Activated CD4-positive, alpha-beta memory T cell treated with anti-CD3 and anti-CD28 coated beads, Interleukin-2, amount 10 ng/mL, durations not matched to agents 7 days and 5 days (primary cell): ENCODE data around the gene ZNF324. TPM values are rescaled to one million over a fixed set of nuclear protein-coding genes. Genes with fewer than 3 reads are reported as not detected.
"Not testable (repeated sequence)": the region's sequence is repeated elsewhere in the genome, so short reads cannot be mapped to it uniquely, and the experiment has no call there.

Experiments
- CTCF ChIA-PET: fragments of 350-600 bp; sonication (Branson Sonifier 250); formaldehyde crosslinking; loops from one replicate; lab custom pipeline; 2021; ENCODE audit warnings: antibody characterized with exemption, inconsistent platforms; lab: Charles Lee
- POLR2A ChIA-PET: fragments of 350-600 bp; sonication (Branson Sonifier 250); formaldehyde crosslinking; loops from one replicate; lab custom pipeline; 2021; ENCODE audit warnings: antibody characterized with exemption; lab: Charles Lee
- DNase-seq: peaks from one replicate; pipeline ENCODE4 v3.0.0-alpha.2; 2020
- H3K27ac Mint-ChIP-seq: one replicate; pipeline ENCODE4 v1.8.0; 2021; ENCODE audit warnings: mild to moderate bottlenecking, mixed read lengths
- H3K27me3 Mint-ChIP-seq: one replicate; pipeline ENCODE4 v1.8.0; 2021; ENCODE audit warnings: mixed read lengths
- H3K36me3 Mint-ChIP-seq: one replicate; pipeline ENCODE4 v1.8.0; 2021; ENCODE audit warnings: low read depth, mixed read lengths
- H3K4me1 Mint-ChIP-seq: one replicate; pipeline ENCODE4 v1.8.0; 2021; ENCODE audit warnings: mixed read lengths
- H3K4me3 Mint-ChIP-seq: one replicate; pipeline ENCODE4 v1.8.0; 2021; ENCODE audit warnings: mild to moderate bottlenecking, mixed read lengths
- H3K9me3 Mint-ChIP-seq: one replicate; pipeline ENCODE4 v1.8.0; 2021; ENCODE audit warnings: mixed read lengths
- total RNA-seq, 2 experiments: library from RNA; stranded (reverse); gene quantifications; one replicate each; pipeline ENCODE4 v1.2.3, GENCODE V29; 2021

Gene ZNF324
- 10 to 100 TPM; 10.8 to 12.1 TPM for total RNA-seq

DNA sequence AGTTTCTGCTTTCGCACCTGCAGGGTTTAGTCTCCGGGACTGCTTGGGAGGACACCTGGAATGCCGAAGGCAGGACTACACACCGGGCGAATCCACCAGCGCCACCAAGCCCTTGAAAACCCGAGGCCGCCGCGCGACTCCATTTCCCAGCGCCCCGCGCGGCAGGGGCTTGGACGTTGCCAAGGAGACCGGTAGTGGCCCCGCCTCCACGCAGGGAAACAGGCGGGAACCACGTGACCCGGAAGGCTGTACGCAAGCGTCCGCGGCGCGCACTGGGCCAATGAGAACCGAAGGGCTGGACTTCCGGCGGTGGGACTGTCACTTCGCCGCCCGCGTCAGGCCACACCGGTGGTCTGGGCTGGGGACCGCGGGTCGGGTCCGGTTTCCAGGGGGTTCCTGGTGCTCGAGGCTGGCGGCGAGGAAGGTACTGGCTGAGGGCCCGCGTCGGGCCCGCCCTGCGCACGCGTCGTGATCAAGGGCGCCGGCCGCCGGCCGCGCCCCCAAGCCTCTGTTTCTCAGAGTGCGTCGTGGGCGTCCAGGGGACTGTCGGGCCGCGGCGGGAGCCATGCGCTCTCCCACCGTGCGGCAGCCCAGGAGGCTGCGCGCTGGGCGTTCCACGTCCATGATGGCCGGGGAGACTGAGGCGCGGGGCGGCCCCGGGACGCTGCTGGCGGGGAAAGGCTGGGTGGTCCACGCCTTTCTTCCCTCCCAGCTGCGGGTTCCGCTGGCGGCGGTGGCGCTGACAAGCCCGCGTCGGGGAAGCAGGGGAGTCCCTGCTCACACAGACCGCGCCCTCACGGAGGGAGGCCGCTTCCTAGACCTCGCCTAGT is at the start of gene ZNF324:
ZNF324 (plus strand) TSS at position 321 of the 830 bp plus-strand sequence. CDS start 2,106 bp downstream, outside the sequence.
- DNase-seq: peak; percentile 98
- H3K4me1 Mint-ChIP-seq: peaks cover 22% of the 10 kb centered on the region
- H3K4me3 Mint-ChIP-seq: peak within 1 kb of the TSS; percentile 80
- CTCF ChIA-PET: no interaction called here
- H3K9me3 Mint-ChIP-seq: no peaks in the 10 kb centered on the region
- POLR2A ChIA-PET: interaction anchor here (0.7 to 0.9 kb wide), 2 partner anchors 9 to 16 kb away, joined by 3 to 4 read pairs; partner anchors contain the start of genes ZNF324B and ZNF446
- H3K36me3 Mint-ChIP-seq: peaks cover 12% of the 10 kb centered on the region
- peaks cover 4% of the 10 kb centered on the region for H3K27me3 Mint-ChIP-seq
- peak within 1 kb of the TSS; percentile 62 for H3K27ac Mint-ChIP-seq

DNA sequence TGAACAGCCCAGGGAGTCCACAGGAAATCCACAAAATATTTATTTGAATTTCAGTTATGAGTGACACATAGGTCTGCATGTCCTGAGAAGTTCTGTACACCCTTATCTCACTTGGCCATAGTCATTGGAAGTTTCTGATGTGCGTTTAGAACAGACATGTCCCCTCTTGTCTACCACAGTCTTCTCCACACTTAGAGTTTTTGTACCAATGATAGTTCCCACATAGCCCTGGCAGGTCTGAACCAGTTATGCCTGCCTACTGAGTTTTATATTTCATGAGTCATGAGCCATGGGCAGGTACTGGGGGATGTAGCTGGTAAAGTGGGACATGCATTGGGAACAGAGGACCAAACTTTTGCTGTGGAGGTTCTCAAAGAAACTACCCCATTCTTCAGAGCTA is 38.3 kb upstream of the ZNF324 start:
- no peaks in the 10 kb centered on the region for H3K27me3 Mint-ChIP-seq
- ChIA-PET POLR2A (no interaction called here), CTCF (no interaction called here)
- no peak for DNase-seq
- H3K4me3 Mint-ChIP-seq: no peak overlapping the region
- no peak overlapping the region for H3K27ac Mint-ChIP-seq
- H3K9me3 Mint-ChIP-seq: peaks cover 67% of the 10 kb centered on the region
- H3K36me3 Mint-ChIP-seq: peaks cover 49% of the 10 kb centered on the region
- no peaks in the 10 kb centered on the region for H3K4me1 Mint-ChIP-seq

DNA sequence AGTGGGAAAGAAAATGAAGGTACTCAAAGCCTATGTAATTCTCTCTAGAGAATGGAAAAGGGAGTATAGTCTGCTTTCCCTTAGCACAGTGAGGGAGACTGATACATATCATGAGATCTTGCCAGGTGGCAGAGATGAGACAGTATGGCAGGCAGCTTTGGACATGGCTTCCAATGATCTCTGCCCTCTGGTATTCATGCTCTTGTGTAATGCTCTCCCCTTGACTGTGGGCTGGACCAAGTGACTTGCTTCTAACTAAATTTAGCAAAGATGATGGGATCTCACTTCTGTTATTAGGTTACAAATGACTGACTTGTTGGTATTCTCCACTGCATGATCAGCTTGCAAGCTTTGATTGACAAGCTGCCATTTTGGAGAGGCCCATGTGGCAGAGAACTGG is 37.1 kb upstream of the ZNF324 start:
- H3K36me3 Mint-ChIP-seq: peaks cover 60% of the 10 kb centered on the region
- no peak overlapping the region for H3K4me3 Mint-ChIP-seq
- H3K9me3 Mint-ChIP-seq: peaks cover 74% of the 10 kb centered on the region
- H3K27ac Mint-ChIP-seq: no peak overlapping the region
- no peaks in the 10 kb centered on the region for H3K4me1 Mint-ChIP-seq
- no peak for DNase-seq
- POLR2A ChIA-PET: no interaction called here
- CTCF ChIA-PET: no interaction called here
- H3K27me3 Mint-ChIP-seq: no peaks in the 10 kb centered on the region

DNA sequence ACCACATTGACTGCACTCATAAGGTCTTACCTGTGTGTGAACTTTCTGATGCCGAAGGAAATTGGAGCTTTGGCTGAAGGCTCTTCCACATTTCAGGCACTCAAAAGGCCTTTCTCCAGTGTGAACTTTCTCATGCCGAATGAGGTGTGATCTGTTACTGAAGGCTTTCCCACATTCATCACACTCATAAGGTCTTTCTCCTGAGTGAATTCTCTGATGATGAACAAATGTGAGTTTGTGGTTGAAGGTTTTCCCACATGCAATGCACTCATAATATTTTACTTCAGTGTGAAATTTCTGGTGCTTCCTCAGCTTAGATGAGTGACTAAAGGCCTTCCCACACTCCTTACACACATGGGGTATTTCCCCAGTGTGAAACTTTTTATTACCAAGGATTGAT is 32.7 kb upstream of the ZNF324 start:
- H3K27ac Mint-ChIP-seq: no peak overlapping the region
- peaks cover 13% of the 10 kb centered on the region for H3K4me1 Mint-ChIP-seq
- H3K36me3 Mint-ChIP-seq: peaks cover 90% of the 10 kb centered on the region
- no peak overlapping the region for H3K4me3 Mint-ChIP-seq
- no peaks in the 10 kb centered on the region for H3K27me3 Mint-ChIP-seq
- no peak for DNase-seq
- POLR2A ChIA-PET: no interaction called here
- CTCF ChIA-PET: no interaction called here
- peaks cover 82% of the 10 kb centered on the region for H3K9me3 Mint-ChIP-seq

DNA sequence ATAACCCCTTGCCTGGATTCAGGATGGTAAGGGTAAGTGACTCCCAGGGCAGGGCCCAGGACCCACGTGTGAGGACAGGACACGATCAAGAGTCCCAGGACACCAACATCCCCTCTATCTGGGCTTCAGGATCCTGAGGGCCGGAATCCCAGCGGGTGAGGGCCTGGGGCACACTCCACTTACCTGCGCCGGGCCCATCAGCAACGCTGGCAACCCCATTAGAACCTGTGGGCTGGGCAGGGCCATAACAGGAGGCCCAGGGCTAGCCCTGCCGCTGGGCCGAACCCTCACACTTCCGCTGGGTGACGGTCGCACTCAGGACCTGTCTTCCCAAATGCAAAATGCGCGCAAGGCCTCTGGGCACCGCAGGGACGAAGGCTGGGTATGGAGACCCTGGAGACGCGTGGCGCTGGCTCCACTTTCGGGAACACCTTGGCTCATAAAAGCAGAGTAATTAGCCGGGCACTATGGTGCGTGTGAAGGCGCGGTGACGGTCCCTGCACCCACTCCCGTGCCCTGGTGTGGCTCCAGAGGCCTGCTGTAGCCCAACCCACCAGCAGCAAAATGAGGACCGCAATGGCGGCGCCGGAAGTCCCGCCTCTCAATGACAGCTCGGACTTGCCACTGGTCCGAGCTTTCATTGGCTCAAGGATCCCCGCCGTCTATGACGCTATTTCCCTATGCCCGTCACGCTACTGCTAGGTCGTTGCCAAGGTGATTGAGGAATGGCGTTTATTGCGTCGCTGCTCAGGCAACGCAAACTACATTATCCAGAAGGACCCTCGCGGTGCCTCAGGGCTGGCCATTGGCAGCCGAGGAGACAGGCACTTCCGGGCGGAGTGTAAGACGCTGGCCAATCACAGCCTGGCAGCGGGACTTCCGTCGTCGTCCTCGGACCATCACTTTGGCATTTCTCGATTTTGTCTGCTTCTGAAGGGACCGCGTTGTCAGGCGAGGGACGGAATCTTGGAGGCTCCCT is 27.0 kb upstream of the ZNF324 start, which contains the start of gene ZNF132:
ZNF132 (minus strand) TSS at position 578 of the 979 bp plus-strand sequence; CDS start at position 246, 332 bp downstream.
- H3K27ac Mint-ChIP-seq: peak within 1 kb of the TSS; percentile 87
- H3K4me3 Mint-ChIP-seq: peak within 1 kb of the TSS; percentile 94
- POLR2A ChIA-PET: interaction anchor here (1.0 kb wide), 3 partner anchors 12 to 211 kb away, joined by 3 to 7 read pairs (median 4); partner anchors contain the start of genes ZNF324B, ZNF544 and ZNF584
- H3K36me3 Mint-ChIP-seq: peaks cover 60% of the 10 kb centered on the region
- peaks cover 2% of the 10 kb centered on the region for H3K27me3 Mint-ChIP-seq
- H3K9me3 Mint-ChIP-seq: peaks cover 59% of the 10 kb centered on the region
- H3K4me1 Mint-ChIP-seq: peaks cover 36% of the 10 kb centered on the region
- DNase-seq: peak; percentile 96
- CTCF ChIA-PET: interaction anchor here (0.6 to 1.0 kb wide), 3 partner anchors 74 to 80 kb away, joined by 3 to 4 read pairs (median 4); partner anchors contain the start of gene ZBTB45

DNA sequence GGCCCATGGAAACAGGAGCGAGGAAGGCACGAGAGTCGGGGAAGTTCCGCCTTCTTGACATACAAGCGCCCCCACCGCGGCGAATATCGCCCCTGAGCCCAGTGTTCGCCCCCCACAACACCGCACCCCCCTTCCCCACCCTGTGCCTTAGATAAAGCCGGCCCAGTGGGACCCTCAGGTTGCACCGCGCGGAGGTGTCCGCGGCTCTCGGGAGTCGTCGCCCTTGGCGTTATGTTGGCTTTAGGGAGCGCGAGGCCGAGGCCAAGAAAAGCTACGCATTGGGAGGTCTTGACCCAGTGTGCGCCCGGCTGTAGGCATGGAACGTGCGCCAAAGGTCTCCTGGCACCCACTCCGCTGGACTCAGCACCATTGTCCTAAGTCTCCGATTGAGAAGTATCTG is 26.3 kb upstream of the ZNF324 start:
- ChIA-PET CTCF (interaction anchor here (0.9 to 1.0 kb wide), 2 partner anchors 74 to 79 kb away, joined by 3 to 4 read pairs; partner anchors contain the start of gene ZBTB45), POLR2A (interaction anchor here (1.0 kb wide), 3 partner anchors 11 to 212 kb away, joined by 3 to 7 read pairs (median 4); partner anchors contain the start of genes ZNF324B, ZNF544 and ZNF584)
- peaks cover 2% of the 10 kb centered on the region for H3K27me3 Mint-ChIP-seq
- H3K4me3 Mint-ChIP-seq: peak overlapping the region; percentile 94
- peaks cover 53% of the 10 kb centered on the region for H3K36me3 Mint-ChIP-seq
- peak overlapping the region; percentile 87 for H3K27ac Mint-ChIP-seq
- no peak for DNase-seq
- peaks cover 36% of the 10 kb centered on the region for H3K4me1 Mint-ChIP-seq
- H3K9me3 Mint-ChIP-seq: peaks cover 52% of the 10 kb centered on the region

DNA sequence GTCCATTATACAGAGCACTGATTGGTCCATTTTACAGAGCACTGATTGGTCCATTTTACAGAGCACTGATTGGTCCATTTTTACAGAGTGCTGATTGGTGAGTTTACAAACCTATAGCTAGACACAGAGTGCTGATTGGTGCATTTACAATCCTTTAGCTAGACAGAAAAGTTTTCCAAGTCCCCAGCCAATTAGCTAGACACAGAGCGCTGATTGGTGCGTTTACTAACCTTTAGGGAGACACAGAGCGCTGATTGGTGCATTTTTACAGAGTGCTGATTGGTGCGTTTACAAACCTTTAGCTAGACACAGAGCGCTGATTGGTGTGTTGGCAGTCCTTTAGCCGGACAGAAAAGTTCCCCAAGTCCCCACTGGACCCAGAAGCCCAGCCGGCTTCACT is 23.9 kb upstream of the ZNF324 start:
- not testable (repeated sequence) for DNase-seq, H3K27ac Mint-ChIP-seq, H3K4me3 Mint-ChIP-seq, H3K27me3 Mint-ChIP-seq
- Mint-ChIP-seq H3K4me1 (peaks cover 30% of the 10 kb centered on the region), H3K36me3 (peaks cover 32% of the 10 kb centered on the region), H3K9me3 (peaks cover 35% of the 10 kb centered on the region)
- ChIA-PET POLR2A (interaction anchor here (1.1 kb wide), 1 partner anchor 86 kb away, joined by 3 read pairs; no protein-coding TSS in a partner anchor), CTCF (interaction anchor here (1.4 kb wide), 1 partner anchor 71 kb away, joined by 3 read pairs; no protein-coding TSS in a partner anchor)

DNA sequence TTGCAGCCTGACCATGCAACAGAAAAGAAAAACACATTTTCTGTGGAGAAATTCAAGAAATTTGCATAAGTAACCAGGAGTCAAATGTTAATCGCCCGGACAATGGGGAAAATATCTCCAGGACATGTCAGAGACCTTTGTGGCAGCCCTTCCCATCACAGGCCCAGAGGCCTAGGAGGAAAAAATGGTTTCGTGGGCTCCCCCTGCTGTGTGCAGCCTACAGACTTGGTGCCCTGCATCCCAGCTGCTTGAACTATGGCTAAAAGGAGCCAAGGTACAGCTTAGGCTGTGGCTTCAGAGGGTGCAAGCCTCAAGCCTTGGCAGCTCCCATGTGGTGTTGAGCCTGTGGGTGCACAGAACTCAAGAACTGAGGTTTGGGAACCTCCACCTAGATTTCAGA is 18.0 kb upstream of the ZNF324 start:
- Mint-ChIP-seq H3K4me1 (peaks cover 21% of the 10 kb centered on the region), H3K9me3 (peaks cover 17% of the 10 kb centered on the region)
- H3K27me3 Mint-ChIP-seq, POLR2A ChIA-PET, DNase-seq, H3K27ac Mint-ChIP-seq, CTCF ChIA-PET, H3K4me3 Mint-ChIP-seq, H3K36me3 Mint-ChIP-seq: not testable (repeated sequence)

DNA sequence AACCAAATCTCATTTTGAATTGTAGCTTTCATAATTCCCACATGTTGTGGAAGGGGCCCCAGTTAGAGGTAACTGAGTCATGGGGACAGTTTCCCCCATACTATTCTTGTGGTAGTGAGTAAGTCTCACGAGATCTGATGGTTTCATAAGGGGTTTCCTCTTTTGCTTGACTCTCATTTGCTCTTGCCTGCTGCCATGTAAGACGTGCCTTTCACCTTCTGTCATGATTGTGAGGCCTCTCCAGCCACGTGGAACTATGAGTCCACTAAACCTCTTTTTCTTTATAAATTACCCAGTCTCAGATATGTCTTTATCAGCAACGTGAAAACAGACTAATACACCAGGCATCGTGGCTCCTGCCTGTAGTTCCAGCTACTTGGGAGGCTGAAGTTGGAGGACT is 16.9 kb upstream of the ZNF324 start:
- POLR2A ChIA-PET, DNase-seq, H3K27me3 Mint-ChIP-seq, CTCF ChIA-PET, H3K4me3 Mint-ChIP-seq, H3K27ac Mint-ChIP-seq: not testable (repeated sequence)
- Mint-ChIP-seq H3K9me3 (peaks cover 14% of the 10 kb centered on the region), H3K4me1 (peaks cover 21% of the 10 kb centered on the region), H3K36me3 (peaks cover 12% of the 10 kb centered on the region)

DNA sequence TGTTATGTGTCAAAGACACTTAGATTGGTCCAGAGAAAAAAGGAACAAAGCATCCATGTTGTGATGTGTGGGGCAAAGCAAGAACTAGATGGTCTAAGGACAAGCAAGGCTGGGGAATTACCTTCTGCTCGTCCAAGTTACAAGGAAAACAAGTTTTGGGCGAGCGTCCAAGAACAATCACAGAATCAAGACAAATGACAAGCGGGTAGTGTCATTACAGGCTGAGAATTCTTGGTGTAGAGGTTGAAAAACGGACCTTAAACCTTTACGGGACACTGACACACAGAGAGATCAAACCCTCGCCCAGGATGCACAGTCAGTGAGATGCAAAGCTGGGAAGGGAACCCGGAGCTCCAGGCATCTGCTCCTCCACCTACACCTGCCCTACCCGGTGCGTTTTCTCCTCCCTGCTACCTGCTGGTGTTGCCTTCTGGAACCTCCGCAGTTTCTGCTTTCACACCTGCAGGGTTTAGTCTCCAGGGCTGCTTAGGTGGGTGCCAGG is 16.0 kb upstream of the ZNF324 start:
- CTCF ChIA-PET: interaction anchor here (1.2 to 1.6 kb wide), 3 partner anchors 63 to 124 kb away, joined by 4 to 6 read pairs (median 5); partner anchors contain the start of gene ZBTB45

DNA sequence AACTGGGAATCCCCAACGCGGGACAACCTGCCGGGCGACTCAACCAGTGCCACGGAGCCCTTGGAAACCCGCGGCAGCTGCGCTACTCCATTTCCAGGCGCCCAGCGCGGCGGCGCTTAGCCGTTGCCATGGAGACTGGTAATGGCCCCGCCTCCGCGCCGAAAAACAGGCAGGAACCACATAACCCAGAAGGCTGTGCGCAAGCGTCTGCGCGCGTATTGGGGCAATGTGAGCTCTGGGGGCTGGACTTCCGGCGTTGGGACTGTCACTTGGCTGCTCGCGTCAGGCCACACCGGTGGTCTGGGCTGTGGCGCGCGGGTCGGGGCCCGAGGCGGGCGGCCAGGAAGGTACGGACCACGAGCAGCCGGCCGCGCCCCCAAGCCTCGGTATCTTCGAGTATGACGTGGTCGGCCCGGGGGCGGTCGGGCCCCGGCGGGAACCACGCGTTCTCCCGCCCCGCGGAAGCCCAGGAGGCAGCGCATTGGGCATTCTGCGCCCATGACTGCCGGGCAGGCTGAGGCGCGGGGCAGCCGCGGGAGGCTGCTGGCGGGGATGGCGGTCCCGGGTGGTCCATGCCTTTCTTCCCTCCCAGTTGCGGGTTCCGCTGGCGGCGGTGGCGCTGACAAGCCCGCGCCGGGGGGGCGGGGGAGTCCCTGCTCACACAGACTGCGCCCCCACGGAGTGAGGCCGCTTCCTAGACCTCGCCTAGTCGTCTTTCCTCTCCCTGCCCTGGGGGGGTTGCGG is 15.3 kb upstream of the ZNF324 start, which contains the start of gene ZNF324B:
ZNF324B (plus strand) TSS at position 265 of the 744 bp plus-strand sequence. CDS start 2,080 bp downstream, outside the sequence.
- Mint-ChIP-seq H3K27ac (no peak within 1 kb of the TSS), H3K27me3 (peaks cover 6% of the 10 kb centered on the region), H3K9me3 (peaks cover 14% of the 10 kb centered on the region), H3K4me3 (peak within 1 kb of the TSS; percentile 76), H3K4me1 (peaks cover 21% of the 10 kb centered on the region), H3K36me3 (peaks cover 18% of the 10 kb centered on the region)
- POLR2A ChIA-PET: interaction anchor here (0.8 to 2.1 kb wide), 8 partner anchors 8 to 68 kb away, joined by 3 to 9 read pairs (median 4); partner anchors contain the start of genes ZBTB45, ZNF132 and ZNF446
- CTCF ChIA-PET: interaction anchor here (1.2 to 1.6 kb wide), 3 partner anchors 63 to 123 kb away, joined by 4 to 6 read pairs (median 5); partner anchors contain the start of gene ZBTB45
- peak; percentile 96 for DNase-seq

More for the DNA sequence above, 16.0 kb upstream of the ZNF324 start:
- no peak overlapping the region for H3K27ac Mint-ChIP-seq
- POLR2A ChIA-PET: interaction anchor here (0.8 to 2.1 kb wide), 7 partner anchors 9 to 68 kb away, joined by 3 to 9 read pairs (median 4); partner anchors contain the start of genes ZBTB45, ZNF132 and ZNF446
- H3K27me3 Mint-ChIP-seq: peaks cover 6% of the 10 kb centered on the region
- H3K4me1 Mint-ChIP-seq: peaks cover 21% of the 10 kb centered on the region
- peak overlapping the region; percentile 76 for H3K4me3 Mint-ChIP-seq
- peaks cover 14% of the 10 kb centered on the region for H3K9me3 Mint-ChIP-seq
- H3K36me3 Mint-ChIP-seq: peaks cover 12% of the 10 kb centered on the region
- DNase-seq: no peak
